G401 (cell line): ENCODE data around the gene SEMA3G. TPM values are rescaled to one million over a fixed set of nuclear protein-coding genes. Genes with fewer than 3 reads are reported as not detected.

Experiments
- DNase-seq: peaks from one replicate; pipeline ENCODE4 v3.0.0-alpha.2; 2015; ENCODE audit warnings: low spot score
- in situ Hi-C: cut with HindIII; loops from 2 replicates; pipeline ENCODE4 v1.10.0; 2016; ENCODE audit warnings: low sequenced_read_pairs, mixed read lengths
- total RNA-seq: library from RNA; depleted of rRNA; stranded (reverse); fragments of >200 nt; shearing (Covaris generic); gene quantifications from 2 replicates; pipeline ENCODE4 v1.2.3, GENCODE V29; 2014; rRNA removed

The SEMA3G gene
- total RNA-seq, 1 experiment from 2014 or later, result 0.10 TPM

DNA sequence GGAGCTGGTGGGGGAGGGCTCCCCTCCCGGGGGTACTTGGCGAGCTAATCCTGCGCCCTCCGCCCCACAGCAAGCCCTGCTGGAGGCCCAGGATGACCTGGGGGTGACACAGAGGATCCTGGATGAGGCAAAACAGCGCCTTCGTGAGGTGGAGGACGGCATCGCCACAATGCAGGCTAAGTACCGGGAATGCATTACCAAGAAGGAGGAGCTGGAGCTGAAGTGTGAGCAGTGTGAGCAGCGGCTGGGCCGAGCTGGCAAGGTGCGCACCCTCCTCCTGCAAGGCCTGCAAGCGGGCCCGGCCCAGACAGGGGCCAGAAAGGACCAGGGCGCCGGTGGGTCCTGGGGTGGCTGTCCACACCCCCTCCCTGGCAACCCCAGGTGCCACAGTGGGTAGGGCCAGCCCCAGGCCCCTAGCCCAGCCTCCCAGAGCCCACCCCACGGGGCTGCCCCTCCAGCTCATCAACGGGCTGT, 56.5 kb downstream of the SEMA3G start:
- in situ Hi-C loops, result no loop called here
- no peak for DNase-seq

DNA sequence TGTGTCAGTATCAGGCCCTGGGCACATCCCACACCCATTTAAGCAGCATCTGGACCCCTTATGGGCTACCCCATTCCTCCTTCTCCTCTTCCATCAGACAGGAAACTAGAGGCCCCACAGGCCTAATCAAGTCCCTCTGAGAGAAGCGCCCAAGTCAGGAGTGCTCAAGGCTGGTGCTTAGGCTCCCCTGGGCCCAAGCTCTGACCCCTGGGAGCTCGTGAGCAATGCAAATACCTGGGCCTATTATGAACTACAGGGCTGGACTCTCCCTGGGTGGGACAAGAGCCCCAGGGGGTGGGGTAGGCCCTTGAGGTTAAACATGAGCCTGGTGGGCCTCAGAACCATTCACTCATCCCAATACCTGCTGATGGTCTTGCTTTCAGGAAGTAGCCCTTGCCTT, 57.4 kb downstream of the SEMA3G start:
- in situ Hi-C loops, result no loop called here
- no peak for DNase-seq

DNA sequence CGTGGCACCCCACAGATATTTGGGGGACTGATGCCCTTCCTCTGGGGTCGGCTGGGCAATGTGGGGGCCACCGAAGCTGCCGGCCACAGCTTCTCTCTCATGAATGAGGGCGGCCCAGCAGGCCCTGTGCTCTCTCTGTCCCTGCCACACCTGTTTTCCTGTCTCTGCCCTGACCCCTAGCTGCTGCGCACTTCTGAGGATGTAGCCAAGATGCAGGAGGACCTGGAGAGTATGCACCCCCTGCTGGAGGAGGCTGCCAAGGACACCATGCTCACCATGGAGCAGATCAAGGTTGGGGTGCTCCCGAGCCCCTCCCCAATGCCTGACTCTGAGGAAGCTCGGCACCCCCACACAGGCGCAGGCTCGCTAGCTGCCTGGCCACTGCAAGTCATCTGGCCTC, 59.7 kb downstream of the SEMA3G start:
- DNase-seq, result peak; percentile 15
- in situ Hi-C loops, result no loop called here

DNA sequence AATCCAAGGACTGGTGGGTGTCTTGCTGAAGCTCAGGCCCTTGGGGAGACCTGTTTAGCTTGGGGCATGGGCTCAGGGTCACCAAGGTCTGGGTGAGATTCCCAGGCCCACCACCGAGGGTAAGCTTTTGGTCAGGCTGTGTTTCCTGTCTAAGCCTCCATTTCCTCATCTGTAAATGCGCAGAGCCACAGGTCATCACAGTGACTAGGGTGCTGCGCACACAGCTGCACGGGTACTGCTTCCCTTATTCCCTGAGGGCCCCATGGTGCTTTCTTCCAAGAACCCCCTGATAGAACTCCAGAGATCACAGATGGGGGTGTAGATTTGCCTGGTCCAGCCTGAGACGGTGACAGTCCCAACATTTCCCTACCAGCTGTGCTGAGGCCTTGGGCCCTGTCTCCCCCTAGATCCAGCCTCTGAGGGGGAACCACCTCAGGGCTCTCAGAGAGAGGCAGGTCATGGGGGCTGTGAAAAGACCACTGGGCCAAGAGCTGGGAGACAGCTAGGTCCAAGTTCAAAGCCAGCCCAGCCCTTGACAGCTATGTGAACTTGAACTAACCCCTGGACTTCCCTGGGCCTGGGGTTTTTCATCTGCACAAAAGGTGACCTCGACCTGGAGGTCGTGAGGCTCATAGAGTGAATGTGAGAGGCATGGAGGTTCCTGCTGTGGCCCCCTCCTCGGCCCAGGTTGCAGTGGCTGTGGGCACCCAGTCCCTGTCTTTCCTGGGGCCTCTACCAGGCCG, 60.7 kb downstream of the SEMA3G start:
- in situ Hi-C loops, result no loop called here

DNA sequence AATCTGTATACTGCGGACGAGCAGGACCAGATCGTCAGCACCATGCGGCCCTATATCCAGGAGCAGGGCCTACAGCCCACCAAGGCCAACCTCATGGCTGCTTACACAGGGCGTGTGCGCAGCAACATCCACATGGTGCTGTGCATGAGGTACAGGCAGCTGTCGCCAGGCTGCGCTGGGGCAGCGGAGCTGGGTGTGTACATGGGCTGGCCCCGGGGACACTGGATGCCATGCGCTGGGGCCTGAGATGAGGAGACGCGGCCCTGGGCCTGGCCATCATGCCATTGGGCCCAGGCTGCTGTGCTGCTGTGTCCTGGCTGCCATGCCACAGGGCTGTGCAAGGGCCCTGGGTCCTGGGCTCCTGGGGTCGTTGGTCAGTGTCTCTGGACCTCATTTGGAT, 61.5 kb downstream of the SEMA3G start:
- no peak for DNase-seq
- in situ Hi-C loops, result no loop called here

More for the DNA sequence above, 60.7 kb downstream of the SEMA3G start:
- no peak for DNase-seq

Other genes with a start within 250 kb of the SEMA3G start
- gene ALAS1, start 246.9 kb downstream of the SEMA3G start, total RNA-seq, result 66.7 and 73.0 TPM in 2 replicates
- 0.07 TPM in 1 of 2 replicates, not detected in the other for gene TLR9, start 219.5 kb downstream of the SEMA3G start, total RNA-seq
- 237 and 258 TPM in 2 replicates for gene TWF2, start 205.9 kb downstream of the SEMA3G start, total RNA-seq
- 0.43 and 1.4 TPM in 2 replicates for gene PPM1M, start 199.3 kb downstream of the SEMA3G start, total RNA-seq
- gene WDR82, start 166.5 kb downstream of the SEMA3G start, total RNA-seq, result 89.2 and 115 TPM in 2 replicates
- 14.8 and 24.5 TPM in 2 replicates for gene GLYCTK, start 157.3 kb downstream of the SEMA3G start, total RNA-seq
- 1.2 and 2.5 TPM in 2 replicates for gene DNAH1, start 128.8 kb downstream of the SEMA3G start, total RNA-seq
- 149 and 194 TPM in 2 replicates for gene BAP1, start 35.1 kb downstream of the SEMA3G start, total RNA-seq
- 6.7 and 8.3 TPM in 2 replicates for gene PHF7, start 34.4 kb downstream of the SEMA3G start, total RNA-seq
- 86.7 and 117 TPM in 2 replicates for gene TNNC1, start 8.9 kb upstream of the SEMA3G start, total RNA-seq
- gene NISCH, start 10.5 kb upstream of the SEMA3G start, total RNA-seq, result 25.5 and 28.9 TPM in 2 replicates
- gene STAB1, start 50.2 kb upstream of the SEMA3G start, total RNA-seq, result not detected in 2 replicates
- 36.9 and 53.2 TPM in 2 replicates for gene NT5DC2, start 88.8 kb upstream of the SEMA3G start, total RNA-seq
- 4.2 and 48.9 TPM in 2 replicates for gene UQCC5, start 91.5 kb upstream of the SEMA3G start, total RNA-seq
- gene PBRM1, start 240.8 kb upstream of the SEMA3G start, total RNA-seq, result 21.6 and 38.4 TPM in 2 replicates
- 127 and 216 TPM in 2 replicates for gene GNL3, start 240.9 kb upstream of the SEMA3G start, total RNA-seq